ENCODE results near the gene PLEKHF1. TPM values are rescaled to one million over a fixed set of nuclear protein-coding genes. Genes with fewer than 3 reads are reported as not detected.
A peak's percentile ranks its signal among the peaks of the same experiment; 100 is the strongest.

PLEKHF1 gene
- total RNA-seq, 1 donor from 2014 or later: 0.92 TPM

DNA sequence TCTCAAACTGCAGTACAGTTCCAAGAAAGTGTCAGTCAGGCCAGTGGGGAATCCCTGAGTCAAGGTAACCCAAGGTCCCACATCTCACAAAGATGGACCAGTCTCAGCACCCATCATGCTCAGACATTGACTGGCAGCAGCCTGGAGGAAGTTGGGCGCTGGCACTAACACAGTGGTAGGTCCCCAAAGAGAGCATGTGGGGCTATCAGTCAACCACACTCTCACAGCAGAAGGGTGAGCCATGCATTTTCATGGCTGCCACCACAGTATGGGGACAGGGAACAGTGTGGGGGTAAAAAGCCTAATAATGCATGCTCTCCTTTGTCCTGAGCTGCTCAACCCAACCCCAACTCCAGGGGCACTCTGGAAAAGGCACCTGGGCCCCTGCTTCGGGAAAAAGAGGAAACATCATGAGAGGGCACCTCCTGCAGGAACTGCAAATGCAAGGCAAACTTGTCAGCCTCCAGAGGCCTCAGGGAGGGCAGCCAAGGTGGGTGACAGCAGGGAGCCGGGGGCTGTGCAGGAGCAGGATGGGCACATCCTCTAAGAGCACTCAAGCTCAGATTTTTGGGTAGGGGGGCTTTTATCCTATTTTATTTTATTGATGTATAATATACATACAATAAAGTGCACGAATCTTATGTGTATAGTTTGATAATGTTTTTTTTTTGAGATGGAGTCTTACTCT, 9.5 kb upstream of the PLEKHF1 start:
- Mint-ChIP-seq H3K4me1 (peaks cover 6% of the 10 kb centered on the region), H3K27me3 (ENCODE audit: low read depth) (peaks cover 17% of the 10 kb centered on the region), H3K27ac (no peak overlapping the region), H3K9me3 (peaks cover 8% of the 10 kb centered on the region), H3K36me3 (no peaks in the 10 kb centered on the region), H3K4me3 (no peak overlapping the region)
- TF ChIP-seq, protein P1, sequence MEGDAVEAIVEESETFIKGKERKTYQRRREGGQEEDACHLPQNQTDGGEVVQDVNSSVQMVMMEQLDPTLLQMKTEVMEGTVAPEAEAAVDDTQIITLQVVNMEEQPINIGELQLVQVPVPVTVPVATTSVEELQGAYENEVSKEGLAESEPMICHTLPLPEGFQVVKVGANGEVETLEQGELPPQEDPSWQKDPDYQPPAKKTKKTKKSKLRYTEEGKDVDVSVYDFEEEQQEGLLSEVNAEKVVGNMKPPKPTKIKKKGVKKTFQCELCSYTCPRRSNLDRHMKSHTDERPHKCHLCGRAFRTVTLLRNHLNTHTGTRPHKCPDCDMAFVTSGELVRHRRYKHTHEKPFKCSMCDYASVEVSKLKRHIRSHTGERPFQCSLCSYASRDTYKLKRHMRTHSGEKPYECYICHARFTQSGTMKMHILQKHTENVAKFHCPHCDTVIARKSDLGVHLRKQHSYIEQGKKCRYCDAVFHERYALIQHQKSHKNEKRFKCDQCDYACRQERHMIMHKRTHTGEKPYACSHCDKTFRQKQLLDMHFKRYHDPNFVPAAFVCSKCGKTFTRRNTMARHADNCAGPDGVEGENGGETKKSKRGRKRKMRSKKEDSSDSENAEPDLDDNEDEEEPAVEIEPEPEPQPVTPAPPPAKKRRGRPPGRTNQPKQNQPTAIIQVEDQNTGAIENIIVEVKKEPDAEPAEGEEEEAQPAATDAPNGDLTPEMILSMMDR (IDR thresholded peaks at IDR 0.05; ENCODE audit: unreplicated experiment): no peak
- DNase-seq (ENCODE audit: low spot score in 2 of 2, unreplicated experiment in 2 of 2): no peak

DNA sequence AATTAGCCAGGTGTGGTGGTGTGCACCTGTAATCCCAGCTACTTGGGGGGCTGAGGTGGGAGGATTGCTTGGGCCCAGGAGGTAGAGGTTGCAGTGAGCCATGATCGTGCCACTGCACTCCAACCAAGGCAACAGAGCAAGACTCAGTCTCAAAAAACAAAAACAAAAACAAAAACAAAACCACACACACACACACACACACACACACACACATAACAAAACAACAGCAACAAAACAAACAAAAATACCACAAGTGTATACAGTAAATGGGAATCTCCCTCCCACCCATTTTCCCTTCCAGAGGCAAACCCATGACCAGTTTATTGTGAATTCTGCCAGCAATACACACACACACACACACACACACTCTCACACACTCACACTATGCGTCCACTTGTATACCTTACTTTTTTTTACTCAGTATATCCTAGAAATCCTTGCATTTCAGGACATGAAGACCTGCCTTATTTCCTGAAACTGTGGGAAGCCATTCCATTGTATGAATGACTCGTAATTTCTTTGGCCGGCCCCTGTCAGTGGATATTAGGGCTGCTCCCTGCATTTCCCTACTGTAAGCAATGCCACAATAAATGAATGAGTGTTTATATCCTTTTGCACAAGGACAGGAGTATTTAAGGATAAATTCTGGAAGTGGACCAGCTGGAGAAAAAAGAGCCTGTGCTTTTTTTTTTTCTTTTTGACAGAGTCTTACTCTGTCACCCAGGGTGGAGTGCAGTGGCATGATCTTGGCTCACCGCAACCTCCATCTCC, 6.9 kb upstream of the PLEKHF1 start:
- peaks cover 23% of the 10 kb centered on the region for H3K4me1 Mint-ChIP-seq
- H3K27ac Mint-ChIP-seq: no peak overlapping the region
- DNase-seq (ENCODE audit: low spot score in 2 of 2, unreplicated experiment in 2 of 2): no peak
- H3K36me3 Mint-ChIP-seq: no peaks in the 10 kb centered on the region
- H3K4me3 Mint-ChIP-seq: no peak overlapping the region
- H3K9me3 Mint-ChIP-seq: peaks cover 4% of the 10 kb centered on the region
- TF ChIP-seq, protein P1 (IDR thresholded peaks at IDR 0.05; ENCODE audit: unreplicated experiment): no peak
- peaks cover 9% of the 10 kb centered on the region for H3K27me3 Mint-ChIP-seq (ENCODE audit: low read depth)

DNA sequence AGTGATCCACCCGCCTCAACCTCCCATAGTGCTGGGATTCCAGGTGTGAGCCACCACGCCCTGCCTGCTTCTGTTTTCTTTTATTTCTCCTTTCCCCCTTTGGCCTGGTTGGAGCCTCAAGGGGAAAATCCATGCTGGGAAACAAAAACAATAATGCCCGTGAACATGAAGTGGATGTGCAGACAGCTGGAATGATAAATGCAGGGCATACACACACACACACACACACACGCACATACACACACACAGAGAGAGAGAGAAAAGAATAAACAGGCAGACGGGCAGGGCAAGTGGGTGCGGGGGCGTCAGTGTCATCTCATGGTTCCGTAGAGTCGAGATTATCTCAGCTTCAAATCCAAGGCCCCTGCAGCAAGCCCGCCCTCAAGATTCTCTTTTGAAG, 4.4 kb upstream of the PLEKHF1 start:
- Mint-ChIP-seq H3K27me3 (ENCODE audit: low read depth) (peaks cover 9% of the 10 kb centered on the region), H3K27ac (no peak overlapping the region), H3K4me1 (peaks cover 31% of the 10 kb centered on the region), H3K9me3 (no peaks in the 10 kb centered on the region), H3K4me3 (no peak overlapping the region), H3K36me3 (no peaks in the 10 kb centered on the region)
- DNase-seq (ENCODE audit: low spot score in 2 of 2, unreplicated experiment in 2 of 2): no peak
- TF ChIP-seq, protein P1 (IDR thresholded peaks at IDR 0.05; ENCODE audit: unreplicated experiment): no peak

DNA sequence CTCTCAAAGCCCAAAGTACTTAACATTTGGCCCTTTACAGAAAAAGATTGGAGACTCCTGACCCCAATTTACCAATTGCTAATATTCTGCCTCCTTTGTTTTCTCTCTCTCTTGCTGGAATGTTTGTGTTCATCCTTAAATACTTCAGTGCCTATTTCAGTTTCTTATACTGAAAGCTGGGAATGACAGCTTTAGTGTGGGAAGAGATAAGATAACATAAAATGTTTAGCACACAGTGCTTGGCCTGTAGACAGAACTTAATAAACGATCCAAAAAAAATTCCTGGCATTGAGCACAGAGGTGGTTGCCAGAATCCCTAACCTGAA, 3.0 kb upstream of the PLEKHF1 start:
- peaks cover 23% of the 10 kb centered on the region for H3K27me3 Mint-ChIP-seq (ENCODE audit: low read depth)
- DNase-seq (ENCODE audit: low spot score in 2 of 2, unreplicated experiment in 2 of 2): no peak
- H3K4me3 Mint-ChIP-seq: peak overlapping the region; percentile 4
- peaks cover 45% of the 10 kb centered on the region for H3K4me1 Mint-ChIP-seq
- no peaks in the 10 kb centered on the region for H3K9me3 Mint-ChIP-seq
- H3K36me3 Mint-ChIP-seq: no peaks in the 10 kb centered on the region
- peak overlapping the region; percentile 76 for H3K27ac Mint-ChIP-seq
- TF ChIP-seq, protein P1 (IDR thresholded peaks at IDR 0.05; ENCODE audit: unreplicated experiment): no peak

DNA sequence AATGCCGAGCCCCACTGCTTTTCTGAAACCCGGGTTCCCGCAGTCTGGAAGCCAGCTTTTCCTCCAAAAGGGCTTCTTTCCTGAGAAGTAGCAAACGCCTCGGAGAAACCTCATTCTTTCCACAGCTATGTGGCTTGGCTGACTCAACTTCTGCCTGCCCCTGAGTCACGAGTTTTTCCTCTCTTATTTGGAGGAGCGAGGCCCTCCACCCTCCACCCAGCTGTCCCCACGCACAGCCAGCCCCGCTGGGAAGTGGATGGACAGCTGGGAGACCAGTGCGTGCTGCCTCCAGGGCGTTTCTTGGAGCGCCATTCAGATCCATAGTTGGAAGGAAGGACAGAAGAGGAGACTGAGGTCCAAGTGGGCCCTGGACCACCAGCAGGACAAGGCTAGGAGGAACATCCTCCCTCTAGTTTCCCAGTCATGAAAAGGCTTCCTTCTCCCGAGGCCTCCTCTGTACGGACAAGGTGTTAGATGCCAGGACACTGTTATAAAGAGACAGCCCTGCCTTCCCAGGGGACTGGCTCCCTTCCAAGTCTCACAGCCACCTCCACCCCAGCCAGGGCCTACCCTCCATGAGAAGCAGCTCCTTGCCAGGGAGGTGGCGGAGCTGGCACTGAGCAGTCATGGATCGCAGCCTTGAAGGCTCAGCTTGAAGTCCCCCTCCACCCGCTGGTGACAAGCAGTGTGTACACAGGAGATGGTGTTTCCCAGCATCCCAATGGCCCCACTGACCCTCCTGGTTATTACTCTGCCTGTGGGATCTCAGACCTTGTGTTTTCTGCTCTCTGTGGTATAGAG, 2.5 kb upstream of the PLEKHF1 start:
- no peak for DNase-seq (ENCODE audit: low spot score in 2 of 2, unreplicated experiment in 2 of 2)
- H3K4me1 Mint-ChIP-seq: peaks cover 45% of the 10 kb centered on the region
- H3K27ac Mint-ChIP-seq: peak overlapping the region; percentile 76
- peaks cover 23% of the 10 kb centered on the region for H3K27me3 Mint-ChIP-seq (ENCODE audit: low read depth)
- no peaks in the 10 kb centered on the region for H3K9me3 Mint-ChIP-seq
- no peaks in the 10 kb centered on the region for H3K36me3 Mint-ChIP-seq
- peak overlapping the region; percentile 4 for H3K4me3 Mint-ChIP-seq
- TF ChIP-seq, protein P1 (IDR thresholded peaks at IDR 0.05; ENCODE audit: unreplicated experiment): no peak

Data from mesothelial cell of epicardium (in vitro differentiated cells).